HG02798 (cell line): ENCODE data around the gene PRKCD.

Experiments
- ATAC-seq: cut with Tn5 transposase; IDR thresholded peaks from one replicate; pipeline ENCODE4 v1.9.1; 2021; ENCODE audit warnings: mild to moderate bottlenecking; ENCODE audit not compliant: unreplicated experiment, poor library complexity

PRKCD gene

GRCh38 chr3:53169045-53169831 lies 8.2 kb downstream of the PRKCD start:
- ATAC-seq, result no peak

- no peak for ATAC-seq
Observed at GRCh38 chr3:53169832-53170324, 8.9 kb downstream of the PRKCD start.

GRCh38 chr3:53170325-53171063 lies 9.5 kb downstream of the PRKCD start:
- ATAC-seq, result peak; percentile 28

GRCh38 chr3:53171064-53171418 lies 10.0 kb downstream of the PRKCD start:
- ATAC-seq, result no peak

GRCh38 chr3:53171827-53172505 lies 11.0 kb downstream of the PRKCD start:
- ATAC-seq, result no peak

GRCh38 chr3:53173107-53173506 lies 12.1 kb downstream of the PRKCD start:
- no peak for ATAC-seq

GRCh38 chr3:53174346-53175250 lies 13.6 kb downstream of the PRKCD start:
- ATAC-seq, result peak; percentile 57

- ATAC-seq, result no peak
Observed at GRCh38 chr3:53175613-53176540, 14.9 kb downstream of the PRKCD start.

- ATAC-seq, result no peak
Observed at GRCh38 chr3:53178246-53178645, 17.2 kb downstream of the PRKCD start.

- no peak for ATAC-seq
Observed at GRCh38 chr3:53179580-53179979, 18.6 kb downstream of the PRKCD start.

GRCh38 chr3:53180305-53181023 lies 19.5 kb downstream of the PRKCD start:
- peak; percentile 93 for ATAC-seq

- ATAC-seq, result peak; percentile 15
Observed at GRCh38 chr3:53181024-53181371, 20.0 kb downstream of the PRKCD start.

GRCh38 chr3:53181528-53181927 lies 20.5 kb downstream of the PRKCD start:
- ATAC-seq, result no peak

- ATAC-seq, result no peak
Observed at GRCh38 chr3:53182764-53183355, 21.9 kb downstream of the PRKCD start.

GRCh38 chr3:53183514-53183913 lies 22.5 kb downstream of the PRKCD start:
- no peak for ATAC-seq

GRCh38 chr3:53184701-53185100 lies 23.7 kb downstream of the PRKCD start:
- ATAC-seq, result no peak

- no peak for ATAC-seq
Observed at GRCh38 chr3:53185761-53186465, 24.9 kb downstream of the PRKCD start.
